Globus pallidus (tissue), 1 donor: Measurements from ENCODE around the gene SARNP.

Experiments used
- DNase-seq: peaks from one replicate; pipeline ENCODE4 v3.0.0-alpha.2; 2015; ENCODE audit warnings: low spot score

Gene SARNP

DNA sequence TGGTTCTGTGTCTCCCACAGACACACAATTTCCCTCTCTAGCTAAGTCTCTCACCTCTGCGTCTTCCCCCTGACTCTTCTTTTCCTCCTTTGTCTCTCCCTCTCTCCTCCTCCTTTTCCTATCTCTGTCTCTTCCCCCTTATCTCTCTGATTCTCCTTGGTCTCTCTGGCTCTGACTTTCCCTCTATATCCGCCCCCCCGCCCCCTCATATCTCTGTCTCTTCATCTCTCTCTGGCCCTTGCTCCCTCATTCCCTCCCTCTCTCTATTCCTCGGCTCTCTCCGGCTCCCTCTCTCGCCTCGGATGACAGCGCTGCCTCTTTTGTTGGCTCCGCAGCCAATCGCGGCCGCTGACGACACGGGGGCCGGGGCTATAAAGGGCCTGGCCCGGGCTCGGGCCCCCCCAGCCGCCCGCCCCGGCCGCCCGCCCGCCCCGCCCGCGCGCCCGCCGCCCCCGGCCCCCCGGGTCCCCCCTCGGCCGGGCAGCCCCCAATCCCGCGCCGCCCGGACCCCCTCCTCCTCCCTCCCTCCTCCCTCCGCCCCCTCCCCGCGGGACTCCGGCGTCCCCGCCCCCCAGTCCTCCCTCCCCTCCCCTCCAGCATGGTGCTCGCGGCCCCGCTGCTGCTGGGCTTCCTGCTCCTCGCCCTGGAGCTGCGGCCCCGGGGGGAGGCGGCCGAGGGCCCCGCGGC, 74.7 kb downstream of the SARNP start, which contains the start of gene GDF11:
Gene GDF11, plus strand, starts transcription at position 404 of the 687 bp plus-strand sequence. Its CDS starts 195 bp downstream, at position 599.
- peak; percentile 82 for DNase-seq

- DNase-seq = no peak
These were observed 75.4 kb downstream of the SARNP start for GRCh38 chr12:55741931-55742680.

GRCh38 chr12:55739025-55739378, 78.5 kb downstream of the SARNP start:
- no peak for DNase-seq

DNA sequence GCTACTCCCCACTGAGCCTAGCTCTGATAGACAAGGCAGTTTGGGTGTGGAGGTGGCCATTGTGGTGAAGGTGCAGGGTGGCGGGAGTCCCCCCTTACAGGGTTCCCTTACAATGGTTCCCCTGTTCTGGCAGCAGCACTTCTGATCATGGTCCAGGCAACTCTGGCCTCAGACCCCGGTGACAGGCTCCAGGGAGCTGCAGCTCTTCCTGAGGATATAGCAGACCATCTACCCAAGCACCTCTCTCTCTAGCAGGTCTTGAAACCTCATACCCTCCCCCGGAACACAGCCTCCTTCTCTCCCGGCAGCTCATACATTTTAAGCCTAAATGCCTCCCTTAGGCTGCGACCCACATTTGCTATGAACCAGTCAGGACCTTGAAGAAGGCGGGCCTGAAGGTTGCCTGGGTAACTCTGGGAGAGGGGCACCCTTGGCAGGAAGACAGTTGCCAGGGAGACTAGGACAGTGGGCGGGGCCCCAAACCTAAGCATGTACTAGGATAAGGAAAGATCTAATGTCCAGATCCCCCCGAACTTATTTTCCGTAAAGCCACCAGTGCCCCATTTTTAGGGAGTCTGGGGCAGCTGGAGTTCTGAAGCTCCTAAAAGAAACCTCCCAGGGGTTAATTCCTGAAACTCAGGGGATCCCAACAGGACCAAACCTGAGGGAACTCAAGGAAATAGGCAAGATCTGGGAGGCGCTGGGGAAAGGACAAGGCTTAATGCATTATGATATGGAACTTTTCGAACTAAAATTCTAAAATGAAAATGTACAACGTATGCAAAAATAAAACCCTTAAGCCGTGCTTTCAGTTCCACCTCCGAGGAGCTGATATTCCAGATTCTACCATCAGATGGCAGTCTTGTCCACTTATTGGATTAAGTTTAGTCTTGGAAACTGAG, 79.2 kb downstream of the SARNP start:
- DNase-seq = peak; percentile 83

DNA sequence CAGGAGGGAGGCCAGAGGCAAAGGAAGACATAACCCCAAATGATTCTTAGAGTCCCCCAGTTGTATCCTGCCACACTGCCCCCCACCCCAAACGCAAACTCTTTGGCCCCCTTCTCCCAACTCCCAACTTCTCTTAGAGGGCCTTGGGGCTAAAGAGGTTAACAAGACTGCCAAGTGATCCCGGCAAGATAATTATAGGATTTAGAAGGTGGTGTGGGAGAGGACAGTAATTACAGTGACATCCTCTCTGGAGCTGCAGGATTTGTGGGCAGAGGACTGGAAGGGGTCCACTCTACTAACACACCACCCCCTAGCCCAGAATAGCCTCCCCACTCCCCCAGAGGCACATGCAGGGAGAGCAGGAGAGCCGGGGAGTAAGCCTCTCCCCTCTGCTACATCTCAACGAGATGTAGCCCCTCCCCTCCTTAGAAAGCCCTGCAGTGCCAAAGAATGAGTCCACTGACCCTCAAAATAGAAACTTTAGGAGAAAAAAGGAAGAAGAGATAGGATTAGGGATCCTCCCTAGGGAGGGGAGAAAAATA, 79.9 kb downstream of the SARNP start:
- DNase-seq = no peak

DNA sequence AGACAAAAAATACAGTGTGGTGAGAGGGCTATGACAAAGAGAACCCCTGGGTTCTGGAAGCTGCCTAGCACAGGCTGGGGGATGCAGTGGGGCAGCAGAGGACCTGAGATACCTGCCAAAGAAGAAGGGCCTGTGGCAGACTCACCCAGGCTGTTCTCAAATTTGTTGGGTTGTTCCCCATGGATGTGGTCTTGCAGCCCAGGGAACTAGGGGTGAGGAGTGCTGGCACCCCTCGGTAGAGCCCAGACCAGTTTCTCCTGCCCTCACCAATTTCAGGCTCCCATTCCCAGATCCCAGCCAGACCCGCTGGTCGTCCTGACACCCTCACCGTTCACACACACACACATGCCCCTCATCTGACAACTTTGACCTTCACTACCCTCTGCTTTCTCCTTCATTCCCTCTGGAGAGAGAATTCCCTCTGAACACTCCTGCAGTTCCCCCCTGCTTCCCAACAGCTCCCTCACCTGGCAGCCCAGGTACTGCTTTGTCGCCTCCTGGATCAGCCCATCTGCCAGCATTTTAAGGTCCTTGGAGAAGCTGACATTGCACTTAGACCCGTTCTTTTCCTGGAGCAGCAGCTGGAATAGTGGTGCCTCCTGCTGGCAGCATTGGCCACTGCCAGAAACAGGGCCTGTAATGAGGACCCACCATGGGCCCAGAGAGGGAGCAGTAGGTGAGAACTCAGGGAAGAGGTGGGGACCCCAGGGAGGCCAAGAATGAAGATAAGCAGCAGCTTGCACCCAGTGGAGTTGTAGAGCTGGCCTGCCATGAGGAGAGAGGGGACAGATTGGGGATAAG, 80.5 kb downstream of the SARNP start:
- peak; percentile 70 for DNase-seq

DNA sequence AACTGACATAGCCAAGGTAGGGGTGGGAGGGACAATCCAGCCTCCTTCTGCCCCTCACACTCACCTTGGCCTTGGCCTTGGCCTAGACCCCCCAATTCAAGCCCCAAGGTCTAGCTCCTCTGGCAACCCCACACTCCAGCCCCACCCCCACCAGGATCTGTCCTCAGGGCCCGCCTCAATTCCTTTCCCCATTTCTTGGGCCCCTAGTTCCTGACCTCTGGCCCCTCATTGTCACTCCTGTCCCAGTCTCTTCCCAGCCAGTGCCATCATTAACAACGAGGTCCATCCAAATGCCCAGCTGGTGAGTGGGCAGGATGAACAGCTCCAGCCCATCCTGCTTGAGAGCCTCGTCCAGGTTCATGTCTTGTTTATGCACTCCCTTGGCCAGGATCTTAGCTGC, 81.4 kb downstream of the SARNP start:
- DNase-seq = no peak

- DNase-seq = no peak
These were observed 82.9 kb downstream of the SARNP start for GRCh38 chr12:55734595-55734994.

GRCh38 chr12:55733858-55734257, 83.7 kb downstream of the SARNP start:
- no peak for DNase-seq

GRCh38 chr12:55733021-55733555, 84.4 kb downstream of the SARNP start:
- no peak for DNase-seq

DNA sequence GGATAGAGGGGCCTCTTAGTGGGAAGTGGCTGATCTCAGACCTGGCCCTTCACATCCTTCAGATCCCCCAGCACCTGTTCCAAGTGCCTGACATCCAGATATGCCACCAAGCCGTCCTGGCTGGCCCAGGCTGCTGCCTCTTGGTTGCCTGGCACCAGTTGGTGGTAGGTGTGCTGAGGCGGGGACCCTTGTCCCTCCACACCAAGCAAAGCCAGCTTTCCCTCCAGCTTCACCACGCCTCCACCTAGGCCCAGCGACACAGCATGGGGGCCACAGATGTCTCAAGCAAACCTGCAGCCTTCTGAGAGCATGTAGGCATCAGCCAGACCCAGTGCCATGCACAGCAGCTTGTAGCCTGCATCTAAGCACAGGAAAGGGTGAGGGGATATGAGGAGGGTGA, 85.2 kb downstream of the SARNP start:
- DNase-seq = no peak

DNA sequence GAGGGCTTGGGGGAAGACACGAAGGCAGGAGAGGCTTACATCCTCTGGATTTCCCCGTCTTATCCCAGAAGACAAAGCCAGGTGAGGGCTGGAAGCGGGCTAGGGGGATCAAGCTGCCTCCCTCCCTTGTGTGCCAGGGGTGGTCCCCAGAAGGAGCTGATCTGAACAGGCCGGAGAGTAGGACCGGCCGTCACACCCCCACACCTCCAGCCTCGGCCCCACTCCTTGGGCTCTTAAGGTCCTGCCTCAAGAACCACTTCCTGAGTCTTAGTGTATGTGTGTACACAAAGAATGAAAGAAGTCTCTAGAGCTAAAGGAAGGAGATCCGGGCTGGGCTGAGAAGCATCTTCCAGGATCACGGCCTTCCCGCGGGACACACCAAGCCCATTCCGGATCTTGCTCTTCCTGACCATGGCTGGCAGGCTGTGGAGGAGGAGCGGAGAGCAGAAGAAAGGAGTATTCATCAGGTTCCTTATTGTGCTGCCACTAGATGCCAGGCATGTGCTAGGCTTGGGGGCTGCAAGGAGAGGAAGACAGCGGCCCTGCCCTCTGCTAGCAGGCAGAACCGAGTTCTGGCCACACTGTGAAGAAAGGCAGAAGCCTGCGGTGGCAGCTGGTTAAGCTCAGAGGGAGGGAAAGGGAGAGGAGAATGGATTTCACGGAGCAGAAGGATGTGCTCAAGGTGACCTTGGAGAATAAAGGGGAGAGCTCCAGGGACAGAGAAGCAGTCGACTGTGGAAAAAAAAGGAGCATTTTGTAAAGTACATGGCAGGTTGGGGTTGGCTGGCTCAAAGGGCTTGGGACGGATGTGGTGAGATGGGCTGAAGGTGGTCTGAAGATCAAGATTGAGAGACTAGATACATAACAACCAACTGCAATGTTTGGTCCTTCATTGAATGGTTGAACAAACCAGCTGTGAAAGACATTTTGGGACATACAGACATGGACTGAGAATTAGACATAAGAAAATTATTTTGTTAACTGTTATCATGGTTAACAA, 87.4 kb downstream of the SARNP start:
- peak; percentile 84 for DNase-seq

DNA sequence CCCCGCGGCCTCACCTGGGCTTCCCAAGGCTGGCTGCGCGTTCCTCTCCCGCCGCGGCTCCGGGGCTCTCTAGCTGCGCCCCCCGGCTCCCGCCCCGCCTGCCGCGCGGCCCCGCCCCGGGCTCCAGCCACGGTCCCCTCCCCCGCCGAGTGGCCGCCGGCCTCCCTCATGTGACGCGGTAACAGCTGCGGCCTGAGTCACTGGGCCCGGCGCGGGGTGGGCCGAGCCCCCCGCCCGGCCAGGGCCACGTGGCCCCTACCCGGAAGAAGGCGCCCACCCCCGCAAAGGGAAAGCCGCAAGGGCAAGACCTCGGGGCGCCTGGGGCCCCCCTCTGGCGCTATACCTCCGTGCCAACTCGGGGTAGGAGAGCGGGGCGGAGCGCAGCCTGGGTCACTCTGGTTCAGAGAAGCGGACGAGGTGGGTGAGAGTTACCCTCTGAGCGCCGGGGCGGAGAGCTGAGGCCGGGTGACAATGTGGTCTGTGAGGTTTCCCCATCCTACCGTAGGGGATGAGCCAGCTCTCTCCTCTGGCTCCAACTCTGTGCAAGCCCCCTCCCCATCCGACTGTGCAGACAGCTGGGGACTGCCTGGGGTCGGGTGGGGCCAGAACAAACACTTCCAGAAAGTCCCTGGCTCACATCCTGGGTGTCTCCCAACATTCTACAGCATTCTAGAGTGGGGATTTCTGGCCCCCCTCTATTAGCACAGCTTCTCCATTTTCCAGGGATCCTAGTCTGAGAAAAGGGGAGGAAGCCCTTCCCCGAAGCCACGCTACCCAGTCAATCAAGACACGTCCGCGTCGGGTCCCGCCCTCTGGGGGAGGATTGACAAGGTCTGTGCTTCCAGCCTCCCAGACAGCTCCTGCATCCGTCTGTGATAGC, 88.3 kb downstream of the SARNP start, which contains the start of gene CD63:
Gene CD63, minus strand, starts transcription at position 71 of the 880 bp plus-strand sequence. CDS start 668 bp downstream, outside the sequence.
- DNase-seq = peak; percentile 95

DNA sequence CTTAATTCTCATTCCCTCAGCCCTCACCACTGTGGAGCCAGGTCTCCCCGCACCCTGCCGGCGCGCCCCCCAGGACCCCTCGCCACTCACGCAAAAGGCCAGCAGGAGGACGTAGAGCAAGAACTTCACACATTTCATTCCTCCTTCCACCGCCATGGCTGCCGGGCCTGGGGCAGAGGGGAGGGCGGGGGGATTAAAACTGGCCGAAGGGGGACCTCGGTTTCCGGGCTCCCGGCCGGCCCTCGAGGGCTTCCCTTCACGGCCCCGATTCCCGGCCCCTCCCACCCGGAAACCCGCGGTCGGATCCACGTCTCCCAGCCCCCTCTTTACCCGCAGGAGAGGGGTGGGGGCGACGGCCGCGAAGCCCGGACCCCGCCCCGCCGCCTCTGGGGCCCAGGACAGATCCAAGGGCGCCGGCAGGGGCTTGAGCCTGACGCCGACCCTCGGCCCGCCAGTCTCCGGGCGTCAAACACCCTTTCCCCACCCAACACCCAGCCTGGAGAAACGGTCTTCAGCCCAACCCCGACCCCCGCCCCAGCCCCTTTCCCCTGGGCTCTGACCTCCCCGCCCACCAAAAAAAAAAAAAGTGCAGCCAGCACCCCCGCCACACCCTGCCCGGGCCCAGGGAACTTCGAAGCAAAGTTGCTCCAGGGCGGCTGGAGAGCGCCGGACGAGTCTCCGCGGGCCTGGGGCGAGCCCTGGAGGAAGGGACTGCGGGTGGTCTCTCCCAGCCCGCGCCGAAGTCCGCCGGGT, 89.2 kb downstream of the SARNP start:
- DNase-seq = peak; percentile 77

GRCh38 chr12:55727643-55728185, 89.8 kb downstream of the SARNP start:
- DNase-seq = no peak

DNA sequence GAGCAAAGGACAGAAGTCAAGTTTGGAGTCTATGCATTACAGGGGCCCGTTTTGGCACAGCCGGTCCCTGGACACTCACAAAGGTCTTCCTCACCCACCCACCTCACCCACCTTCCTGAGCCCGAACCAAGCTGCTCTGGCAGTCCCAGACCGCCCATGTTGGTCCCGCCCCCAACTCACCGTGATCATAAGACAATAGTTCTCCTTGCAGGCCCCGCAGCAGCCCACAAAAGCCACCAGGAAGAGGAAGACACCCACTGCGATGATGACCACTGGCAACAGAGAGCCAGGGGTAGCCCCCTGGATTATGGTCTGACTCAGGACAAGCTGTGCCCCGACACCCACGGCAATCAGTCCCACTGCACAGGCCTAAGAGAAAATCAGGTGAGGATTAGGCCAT, 90.6 kb downstream of the SARNP start:
- no peak for DNase-seq

- DNase-seq = no peak
These were observed 92.0 kb downstream of the SARNP start for GRCh38 chr12:55725556-55725955.

GRCh38 chr12:55724940-55725309, 92.6 kb downstream of the SARNP start:
- no peak for DNase-seq
